ENCODE measurements around the gene KIF19.

The KIF19 gene

GRCh38 chr17:74347646-74348045 is 21.6 kb downstream of the KIF19 start:
- Histone ChIP-seq H4K91ac (ENCODE audit: low read length) (no peak overlapping the region), H3K18ac (ENCODE audit: low read depth in 1 of 2, low read length in 2 of 2) (no peak overlapping the region), H3K36me3 (ENCODE audit: control insufficient read depth in 1 of 2, insufficient read depth in 2 of 2, low read depth in 1 of 2, low read length in 2 of 2) (no peaks in the 10 kb centered on the region), H2AK5ac (ENCODE audit: low read length, severe bottlenecking) (no peak overlapping the region), H3K9ac (ENCODE audit: low read length) (no peak overlapping the region), H3K14ac (ENCODE audit: low read length in 2 of 2) (no peak overlapping the region), H4K8ac (ENCODE audit: low read length) (no peak overlapping the region), H3K23ac (ENCODE audit: low read length in 2 of 2) (no peak overlapping the region), H2BK120ac (ENCODE audit: low read depth, low read length) (no peak overlapping the region), H3K4me2 (ENCODE audit: low read length, poor library complexity, severe bottlenecking) (no peak overlapping the region), H3K27ac (ENCODE audit: low read length, poor library complexity, severe bottlenecking) (no peak overlapping the region), H3K4me3 (ENCODE audit: insufficient read depth in 1 of 2, low read depth in 1 of 2, low read length in 2 of 2) (no peak overlapping the region), H2BK15ac (ENCODE audit: low read depth, poor library complexity, severe bottlenecking) (no peak overlapping the region), H2AFZ (ENCODE audit: low read depth, low read length) (no peak overlapping the region), H3K4me1 (ENCODE audit: control insufficient read depth, insufficient read depth, low read depth, low read length) (peaks cover 4% of the 10 kb centered on the region), H3K4ac (ENCODE audit: low read depth in 1 of 2, low read length in 2 of 2) (no peak overlapping the region), H2BK5ac (ENCODE audit: low read depth, low read length, poor library complexity, severe bottlenecking) (no peak overlapping the region), H2BK12ac (ENCODE audit: low read length in 2 of 2) (no peak overlapping the region), H3K79me1 (replicated peaks; ENCODE audit: low read length, poor library complexity, severe bottlenecking) (no peaks in the 10 kb centered on the region), H3K9me3 (ENCODE audit: control insufficient read depth, low read length) (no peaks in the 10 kb centered on the region), H3K27me3 (ENCODE audit: control insufficient read depth in 1 of 2, insufficient read depth in 1 of 2, low read length in 2 of 2) (peaks cover 30 to 86% of the 10 kb centered on the region in 2 experiments)
- WGBS: 88% methylated on average over 14 of the region's 14 CpGs
- no peak for DNase-seq

- no peak overlapping the region for H2BK120ac ChIP-seq (ENCODE audit: low read depth, low read length)
- WGBS: 80% methylated on average over 19 of the region's 19 CpGs
- no peak overlapping the region for H2AFZ ChIP-seq (ENCODE audit: low read depth, low read length)
- no peak overlapping the region for H3K4ac ChIP-seq (ENCODE audit: low read depth in 1 of 2, low read length in 2 of 2)
- H3K4me3 ChIP-seq (ENCODE audit: insufficient read depth in 1 of 2, low read depth in 1 of 2, low read length in 2 of 2): no peak overlapping the region
- no peak overlapping the region for H2AK5ac ChIP-seq (ENCODE audit: low read length, severe bottlenecking)
- H4K8ac ChIP-seq (ENCODE audit: low read length): no peak overlapping the region
- no peaks in the 10 kb centered on the region for H3K36me3 ChIP-seq (ENCODE audit: control insufficient read depth in 1 of 2, insufficient read depth in 2 of 2, low read depth in 1 of 2, low read length in 2 of 2)
- H3K9ac ChIP-seq (ENCODE audit: low read length): no peak overlapping the region
- no peak overlapping the region for H3K18ac ChIP-seq (ENCODE audit: low read depth in 1 of 2, low read length in 2 of 2)
- H4K91ac ChIP-seq (ENCODE audit: low read length): no peak overlapping the region
- no peak overlapping the region for H3K4me2 ChIP-seq (ENCODE audit: low read length, poor library complexity, severe bottlenecking)
- no peak for DNase-seq
- H3K23ac ChIP-seq (ENCODE audit: low read length in 2 of 2): no peak overlapping the region
- H3K27me3 ChIP-seq (ENCODE audit: control insufficient read depth in 1 of 2, insufficient read depth in 1 of 2, low read length in 2 of 2): peaks cover 45 to 90% of the 10 kb centered on the region in 2 experiments
- no peaks in the 10 kb centered on the region for H3K9me3 ChIP-seq (ENCODE audit: control insufficient read depth, low read length)
- H2BK15ac ChIP-seq (ENCODE audit: low read depth, poor library complexity, severe bottlenecking): no peak overlapping the region
- peaks cover 4% of the 10 kb centered on the region for H3K4me1 ChIP-seq (ENCODE audit: control insufficient read depth, insufficient read depth, low read depth, low read length)
- no peak overlapping the region for H2BK12ac ChIP-seq (ENCODE audit: low read length in 2 of 2)
- no peak overlapping the region for H2BK5ac ChIP-seq (ENCODE audit: low read depth, low read length, poor library complexity, severe bottlenecking)
- no peak overlapping the region for H3K27ac ChIP-seq (ENCODE audit: low read length, poor library complexity, severe bottlenecking)
- no peaks in the 10 kb centered on the region for H3K79me1 ChIP-seq (replicated peaks; ENCODE audit: low read length, poor library complexity, severe bottlenecking)
- no peak overlapping the region for H3K14ac ChIP-seq (ENCODE audit: low read length in 2 of 2)
These were observed 23.1 kb downstream of the KIF19 start for GRCh38 chr17:74349120-74349519.

GRCh38 chr17:74350486-74350885 is 24.5 kb downstream of the KIF19 start:
- Histone ChIP-seq H2AFZ (ENCODE audit: low read depth, low read length) (no peak overlapping the region), H4K91ac (ENCODE audit: low read length) (no peak overlapping the region), H3K4me1 (ENCODE audit: control insufficient read depth, insufficient read depth, low read depth, low read length) (peaks cover 4% of the 10 kb centered on the region), H3K9ac (ENCODE audit: low read length) (no peak overlapping the region), H2BK5ac (ENCODE audit: low read depth, low read length, poor library complexity, severe bottlenecking) (no peak overlapping the region), H3K4ac (ENCODE audit: low read depth in 1 of 2, low read length in 2 of 2) (no peak overlapping the region), H3K4me2 (ENCODE audit: low read length, poor library complexity, severe bottlenecking) (no peak overlapping the region), H3K9me3 (ENCODE audit: control insufficient read depth, low read length) (no peaks in the 10 kb centered on the region), H2BK12ac (ENCODE audit: low read length in 2 of 2) (no peak overlapping the region), H3K18ac (ENCODE audit: low read depth in 1 of 2, low read length in 2 of 2) (no peak overlapping the region), H2AK5ac (ENCODE audit: low read length, severe bottlenecking) (no peak overlapping the region), H2BK15ac (ENCODE audit: low read depth, poor library complexity, severe bottlenecking) (no peak overlapping the region), H3K23ac (ENCODE audit: low read length in 2 of 2) (no peak overlapping the region), H3K27ac (ENCODE audit: low read length, poor library complexity, severe bottlenecking) (no peak overlapping the region), H2BK120ac (ENCODE audit: low read depth, low read length) (no peak overlapping the region), H3K36me3 (ENCODE audit: control insufficient read depth in 1 of 2, insufficient read depth in 2 of 2, low read depth in 1 of 2, low read length in 2 of 2) (no peaks in the 10 kb centered on the region), H4K8ac (ENCODE audit: low read length) (no peak overlapping the region), H3K79me1 (replicated peaks; ENCODE audit: low read length, poor library complexity, severe bottlenecking) (no peaks in the 10 kb centered on the region), H3K27me3 (ENCODE audit: control insufficient read depth in 1 of 2, insufficient read depth in 1 of 2, low read length in 2 of 2) (peaks cover 58 to 91% of the 10 kb centered on the region in 2 experiments), H3K14ac (ENCODE audit: low read length in 2 of 2) (no peak overlapping the region), H3K4me3 (ENCODE audit: insufficient read depth in 1 of 2, low read depth in 1 of 2, low read length in 2 of 2) (no peak overlapping the region)
- no peak for DNase-seq
- 87% methylated on average over 20 of the region's 20 CpGs for WGBS

- Histone ChIP-seq H3K4ac (ENCODE audit: low read depth in 1 of 2, low read length in 2 of 2) (no peak overlapping the region), H2BK15ac (ENCODE audit: low read depth, poor library complexity, severe bottlenecking) (no peak overlapping the region), H2BK5ac (ENCODE audit: low read depth, low read length, poor library complexity, severe bottlenecking) (no peak overlapping the region), H3K27ac (ENCODE audit: low read length, poor library complexity, severe bottlenecking) (no peak overlapping the region), H3K27me3 (ENCODE audit: control insufficient read depth in 1 of 2, insufficient read depth in 1 of 2, low read length in 2 of 2) (peaks cover 57 to 90% of the 10 kb centered on the region in 2 experiments), H3K36me3 (ENCODE audit: control insufficient read depth in 1 of 2, insufficient read depth in 2 of 2, low read depth in 1 of 2, low read length in 2 of 2) (no peaks in the 10 kb centered on the region), H2AFZ (ENCODE audit: low read depth, low read length) (no peak overlapping the region), H3K9ac (ENCODE audit: low read length) (no peak overlapping the region), H4K8ac (ENCODE audit: low read length) (no peak overlapping the region), H4K91ac (ENCODE audit: low read length) (no peak overlapping the region), H3K23ac (ENCODE audit: low read length in 2 of 2) (no peak overlapping the region), H3K79me1 (replicated peaks; ENCODE audit: low read length, poor library complexity, severe bottlenecking) (no peaks in the 10 kb centered on the region), H2BK120ac (ENCODE audit: low read depth, low read length) (no peak overlapping the region), H2AK5ac (ENCODE audit: low read length, severe bottlenecking) (no peak overlapping the region), H3K4me2 (ENCODE audit: low read length, poor library complexity, severe bottlenecking) (no peak overlapping the region), H3K9me3 (ENCODE audit: control insufficient read depth, low read length) (no peaks in the 10 kb centered on the region), H3K14ac (ENCODE audit: low read length in 2 of 2) (no peak overlapping the region), H2BK12ac (ENCODE audit: low read length in 2 of 2) (no peak overlapping the region), H3K4me3 (ENCODE audit: insufficient read depth in 1 of 2, low read depth in 1 of 2, low read length in 2 of 2) (no peak overlapping the region), H3K4me1 (ENCODE audit: control insufficient read depth, insufficient read depth, low read depth, low read length) (peaks cover 4% of the 10 kb centered on the region), H3K18ac (ENCODE audit: low read depth in 1 of 2, low read length in 2 of 2) (no peak overlapping the region)
- 6% methylated on average over 55 of the region's 55 CpGs for WGBS
- no peak for DNase-seq
These were observed 25.7 kb downstream of the KIF19 start for GRCh38 chr17:74351552-74352210.
